ENCODE results near the gene RAB31.

The RAB31 gene

GRCh38 chr18:9826685-9827084 lies 118.6 kb downstream of the RAB31 start:
- no peak overlapping the region for H3K18ac ChIP-seq (ENCODE audit: low read length)
- no peak overlapping the region for H3K27ac ChIP-seq (replicated peaks; ENCODE audit: low read length)
- no peak overlapping the region for H3K9ac ChIP-seq (ENCODE audit: low read depth, low read length, poor library complexity)
- no CpG with 5 or more reads among the region's 4 CpGs for WGBS, 2 donors (ENCODE audit: extremely low coverage in 2 of 2, insufficient read length in 2 of 2, insufficient replicate concordance in 1 of 2)
- H3K79me1 ChIP-seq (ENCODE audit: low read depth, low read length) = no peaks in the 10 kb centered on the region
- H3K9me3 ChIP-seq (replicated peaks in 1 of 2; ENCODE audit: control insufficient read depth in 2 of 2, insufficient read depth in 1 of 2, low read depth in 1 of 2, low read length in 2 of 2) = no peaks in the 10 kb centered on the region
- H3K14ac ChIP-seq (ENCODE audit: low read length) = no peak overlapping the region
- H2BK5ac ChIP-seq (ENCODE audit: low read length) = no peak overlapping the region
- H2AFZ ChIP-seq (ENCODE audit: low read length) = no peak overlapping the region
- no peak overlapping the region for H4K8ac ChIP-seq (ENCODE audit: low read depth, low read length)
- no peak overlapping the region for H3K4me3 ChIP-seq (ENCODE audit: low read length in 2 of 2)
- no peaks in the 10 kb centered on the region for H3K36me3 ChIP-seq (replicated peaks in 1 of 2; ENCODE audit: control insufficient read depth in 2 of 2, insufficient read depth in 2 of 2, low read length in 2 of 2)
- H2AK5ac ChIP-seq (ENCODE audit: low read depth, low read length) = no peak overlapping the region
- H3K4me1 ChIP-seq (ENCODE audit: control insufficient read depth in 2 of 2, insufficient read depth in 1 of 2, low read depth in 1 of 2, low read length in 2 of 2) = no peaks in the 10 kb centered on the region
- H2BK120ac ChIP-seq (ENCODE audit: low read depth, low read length) = no peak overlapping the region
- no peak for DNase-seq (ENCODE audit: low spot score)
- H4K91ac ChIP-seq (ENCODE audit: low read depth, low read length, poor library complexity) = no peak overlapping the region
- no peak overlapping the region for H2BK12ac ChIP-seq (ENCODE audit: low read length)
- no peaks in the 10 kb centered on the region for H3K27me3 ChIP-seq (ENCODE audit: control insufficient read depth in 3 of 3, insufficient read depth in 3 of 3, low read depth in 1 of 3, low read length in 3 of 3)
- no peak overlapping the region for H2BK15ac ChIP-seq (ENCODE audit: low read length)
- H3K23ac ChIP-seq (ENCODE audit: low read depth, low read length, poor library complexity) = no peak overlapping the region
- no peak overlapping the region for H3K4me2 ChIP-seq (ENCODE audit: insufficient read depth, low read length, poor library complexity, severe bottlenecking)
- no peak overlapping the region for H3K4ac ChIP-seq (ENCODE audit: low read length)

GRCh38 chr18:9827211-9827792 lies 119.2 kb downstream of the RAB31 start:
- DNase-seq (ENCODE audit: low spot score) = no peak
- no peaks in the 10 kb centered on the region for H3K79me1 ChIP-seq (ENCODE audit: low read depth, low read length)
- no peak overlapping the region for H3K14ac ChIP-seq (ENCODE audit: low read length)
- no peak overlapping the region for H3K4me3 ChIP-seq (ENCODE audit: low read length in 2 of 2)
- no peak overlapping the region for H2BK12ac ChIP-seq (ENCODE audit: low read length)
- H3K4me1 ChIP-seq (ENCODE audit: control insufficient read depth in 2 of 2, insufficient read depth in 1 of 2, low read depth in 1 of 2, low read length in 2 of 2) = no peaks in the 10 kb centered on the region
- no peak overlapping the region for H3K4ac ChIP-seq (ENCODE audit: low read length)
- peaks cover 0 to 3% of the 10 kb centered on the region in 2 donors for H3K36me3 ChIP-seq (replicated peaks in 1 of 2; ENCODE audit: control insufficient read depth in 2 of 2, insufficient read depth in 2 of 2, low read length in 2 of 2)
- H2BK15ac ChIP-seq (ENCODE audit: low read length) = no peak overlapping the region
- no peak overlapping the region for H4K8ac ChIP-seq (ENCODE audit: low read depth, low read length)
- H3K27ac ChIP-seq (replicated peaks; ENCODE audit: low read length) = no peak overlapping the region
- no peak overlapping the region for H2BK5ac ChIP-seq (ENCODE audit: low read length)
- no peak overlapping the region for H3K18ac ChIP-seq (ENCODE audit: low read length)
- H4K91ac ChIP-seq (ENCODE audit: low read depth, low read length, poor library complexity) = no peak overlapping the region
- no peak overlapping the region for H2AK5ac ChIP-seq (ENCODE audit: low read depth, low read length)
- peaks cover 0 to 1% of the 10 kb centered on the region in 2 donors for H3K9me3 ChIP-seq (replicated peaks in 1 of 2; ENCODE audit: control insufficient read depth in 2 of 2, insufficient read depth in 1 of 2, low read depth in 1 of 2, low read length in 2 of 2)
- H2BK120ac ChIP-seq (ENCODE audit: low read depth, low read length) = no peak overlapping the region
- H3K23ac ChIP-seq (ENCODE audit: low read depth, low read length, poor library complexity) = no peak overlapping the region
- no CpG with 5 or more reads among the region's 7 CpGs for WGBS, 2 donors (ENCODE audit: extremely low coverage in 2 of 2, insufficient read length in 2 of 2, insufficient replicate concordance in 1 of 2)
- no peak overlapping the region for H3K9ac ChIP-seq (ENCODE audit: low read depth, low read length, poor library complexity)
- no peak overlapping the region for H3K4me2 ChIP-seq (ENCODE audit: insufficient read depth, low read length, poor library complexity, severe bottlenecking)
- no peaks in the 10 kb centered on the region for H3K27me3 ChIP-seq (ENCODE audit: control insufficient read depth in 3 of 3, insufficient read depth in 3 of 3, low read depth in 1 of 3, low read length in 3 of 3)
- H2AFZ ChIP-seq (ENCODE audit: low read length) = no peak overlapping the region

- Histone ChIP-seq H3K4ac (ENCODE audit: low read length) (no peak overlapping the region), H3K4me1 (ENCODE audit: control insufficient read depth in 2 of 2, insufficient read depth in 1 of 2, low read depth in 1 of 2, low read length in 2 of 2) (no peaks in the 10 kb centered on the region), H3K79me1 (ENCODE audit: low read depth, low read length) (no peaks in the 10 kb centered on the region), H3K36me3 (replicated peaks in 1 of 2; ENCODE audit: control insufficient read depth in 2 of 2, insufficient read depth in 2 of 2, low read length in 2 of 2) (peaks cover 0 to 6% of the 10 kb centered on the region in 2 donors), H3K4me2 (ENCODE audit: insufficient read depth, low read length, poor library complexity, severe bottlenecking) (no peak overlapping the region), H3K23ac (ENCODE audit: low read depth, low read length, poor library complexity) (no peak overlapping the region), H3K9ac (ENCODE audit: low read depth, low read length, poor library complexity) (no peak overlapping the region), H3K9me3 (replicated peaks in 1 of 2; ENCODE audit: control insufficient read depth in 2 of 2, insufficient read depth in 1 of 2, low read depth in 1 of 2, low read length in 2 of 2) (peaks cover 0 to 3% of the 10 kb centered on the region in 2 donors), H4K8ac (ENCODE audit: low read depth, low read length) (no peak overlapping the region), H3K27ac (replicated peaks; ENCODE audit: low read length) (no peak overlapping the region), H2AFZ (ENCODE audit: low read length) (no peak overlapping the region), H2BK120ac (ENCODE audit: low read depth, low read length) (no peak overlapping the region), H2AK5ac (ENCODE audit: low read depth, low read length) (no peak overlapping the region), H2BK12ac (ENCODE audit: low read length) (no peak overlapping the region), H2BK15ac (ENCODE audit: low read length) (no peak overlapping the region), H3K14ac (ENCODE audit: low read length) (no peak overlapping the region), H3K18ac (ENCODE audit: low read length) (no peak overlapping the region), H3K4me3 (ENCODE audit: low read length in 2 of 2) (no peak overlapping the region), H3K27me3 (ENCODE audit: control insufficient read depth in 3 of 3, insufficient read depth in 3 of 3, low read depth in 1 of 3, low read length in 3 of 3) (no peaks in the 10 kb centered on the region), H2BK5ac (ENCODE audit: low read length) (no peak overlapping the region), H4K91ac (ENCODE audit: low read depth, low read length, poor library complexity) (no peak overlapping the region)
- DNase-seq (ENCODE audit: low spot score) = no peak
- no CpG with 5 or more reads among the region's 14 CpGs for WGBS, 2 donors (ENCODE audit: extremely low coverage in 2 of 2, insufficient read length in 2 of 2, insufficient replicate concordance in 1 of 2)
Observed at GRCh38 chr18:9827793-9828505, 119.8 kb downstream of the RAB31 start.

GRCh38 chr18:9828506-9829396 lies 120.7 kb downstream of the RAB31 start:
- H3K4me1 ChIP-seq (ENCODE audit: control insufficient read depth in 2 of 2, insufficient read depth in 1 of 2, low read depth in 1 of 2, low read length in 2 of 2) = no peaks in the 10 kb centered on the region
- H3K27ac ChIP-seq (replicated peaks; ENCODE audit: low read length) = no peak overlapping the region
- no peak overlapping the region for H3K4me3 ChIP-seq (ENCODE audit: low read length in 2 of 2)
- no peak overlapping the region for H3K4ac ChIP-seq (ENCODE audit: low read length)
- peaks cover 0 to 6% of the 10 kb centered on the region in 2 donors for H3K36me3 ChIP-seq (replicated peaks in 1 of 2; ENCODE audit: control insufficient read depth in 2 of 2, insufficient read depth in 2 of 2, low read length in 2 of 2)
- no peak overlapping the region for H3K18ac ChIP-seq (ENCODE audit: low read length)
- H3K9me3 ChIP-seq (replicated peaks in 1 of 2; ENCODE audit: control insufficient read depth in 2 of 2, insufficient read depth in 1 of 2, low read depth in 1 of 2, low read length in 2 of 2) = peaks cover 0 to 3% of the 10 kb centered on the region in 2 donors
- no peak overlapping the region for H2BK12ac ChIP-seq (ENCODE audit: low read length)
- no peak overlapping the region for H2BK120ac ChIP-seq (ENCODE audit: low read depth, low read length)
- H4K8ac ChIP-seq (ENCODE audit: low read depth, low read length) = no peak overlapping the region
- no peak overlapping the region for H3K4me2 ChIP-seq (ENCODE audit: insufficient read depth, low read length, poor library complexity, severe bottlenecking)
- H2AK5ac ChIP-seq (ENCODE audit: low read depth, low read length) = no peak overlapping the region
- no peak overlapping the region for H4K91ac ChIP-seq (ENCODE audit: low read depth, low read length, poor library complexity)
- no CpG with 5 or more reads among the region's 15 CpGs for WGBS, 2 donors (ENCODE audit: extremely low coverage in 2 of 2, insufficient read length in 2 of 2, insufficient replicate concordance in 1 of 2)
- no peak overlapping the region for H2BK5ac ChIP-seq (ENCODE audit: low read length)
- no peaks in the 10 kb centered on the region for H3K79me1 ChIP-seq (ENCODE audit: low read depth, low read length)
- no peak for DNase-seq (ENCODE audit: low spot score)
- H2AFZ ChIP-seq (ENCODE audit: low read length) = no peak overlapping the region
- H3K14ac ChIP-seq (ENCODE audit: low read length) = no peak overlapping the region
- H2BK15ac ChIP-seq (ENCODE audit: low read length) = no peak overlapping the region
- no peak overlapping the region for H3K9ac ChIP-seq (ENCODE audit: low read depth, low read length, poor library complexity)
- no peak overlapping the region for H3K23ac ChIP-seq (ENCODE audit: low read depth, low read length, poor library complexity)
- no peaks in the 10 kb centered on the region for H3K27me3 ChIP-seq (ENCODE audit: control insufficient read depth in 3 of 3, insufficient read depth in 3 of 3, low read depth in 1 of 3, low read length in 3 of 3)
